ENCODE results near the gene TXNL4A. TPM values are rescaled to one million over a fixed set of nuclear protein-coding genes. Genes with fewer than 3 reads are reported as not detected.

TXNL4A gene
- polyA plus RNA-seq, 1 of the 3 experiments (the other 2 are of a cell fraction) = 158 TPM

DNA sequence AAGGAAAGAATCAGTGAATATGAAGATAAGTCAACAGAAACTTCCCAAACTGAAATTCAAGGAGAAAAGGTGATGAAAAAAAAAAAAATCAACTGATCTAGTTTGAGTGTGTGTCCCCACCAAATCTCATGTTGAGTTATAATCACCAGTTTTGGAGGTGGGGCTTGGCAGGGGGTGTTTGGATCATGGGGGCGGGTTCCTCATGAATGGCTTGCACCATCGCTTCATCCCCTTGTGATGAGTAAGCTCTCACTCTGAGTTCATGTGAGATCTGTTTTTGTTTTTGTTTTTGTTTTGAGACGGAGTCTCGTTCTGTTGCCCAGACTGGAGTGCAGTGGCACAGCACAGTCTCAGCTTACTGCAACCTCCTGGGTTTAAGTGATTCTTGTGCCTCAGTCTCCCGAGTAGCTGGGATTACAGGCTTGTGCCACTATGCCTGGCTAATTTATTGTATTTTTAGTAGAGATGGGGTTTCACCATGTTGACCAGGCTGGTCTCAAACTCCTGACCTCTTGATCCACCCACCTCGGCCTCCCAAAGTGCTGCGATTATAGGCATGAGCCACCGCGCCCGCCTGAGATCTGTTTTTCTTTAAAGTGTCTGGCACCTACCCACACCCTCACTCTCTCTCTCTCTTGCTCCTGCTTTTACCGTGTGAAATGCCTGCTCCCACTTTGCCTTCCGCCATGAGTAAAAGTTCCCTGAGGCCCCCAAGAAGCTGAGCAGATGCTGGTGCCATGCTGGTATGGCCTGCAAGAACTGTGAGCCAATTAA, 32.9 kb downstream of the TXNL4A start (continued):
- no peak for TF ChIP-seq CTCF (IDR thresholded peaks at IDR 0.05)
- no peak for TF ChIP-seq MEF2A (IDR thresholded peaks at IDR 0.05; ENCODE audit: borderline replicate concordance, low read depth)

DNA sequence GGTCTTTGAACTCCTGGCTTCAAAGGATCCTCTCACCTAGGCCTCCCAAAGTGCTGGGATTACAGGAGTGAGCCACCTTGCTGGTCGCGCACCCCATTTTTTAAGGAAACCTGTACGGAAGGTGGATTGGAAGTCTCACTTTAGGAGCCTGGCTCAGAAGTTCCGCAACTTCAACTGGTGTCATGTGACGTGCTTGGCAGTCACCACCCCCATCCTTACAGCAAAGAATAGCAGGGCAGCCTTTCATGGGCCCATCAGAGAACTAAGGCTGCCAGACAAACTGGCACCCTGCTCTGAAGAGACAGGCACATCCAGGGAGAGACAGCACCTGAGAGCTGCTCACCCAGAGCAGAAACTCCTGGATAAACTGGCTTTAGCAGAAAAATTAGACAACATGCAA, 33.6 kb downstream of the TXNL4A start:
- no peak overlapping the region for H3K27ac ChIP-seq (ENCODE audit: low read depth in 2 of 2, low read length in 1 of 2)
- 0 out of 2 replicates have a peak, but pooled peaks cover 7% of the 10 kb centered on the region for H4K20me1 ChIP-seq (ENCODE audit: insufficient read depth)
- H3K36me3 ChIP-seq (replicated peaks in 1 of 2; ENCODE audit: control insufficient read depth in 1 of 2, insufficient read depth in 2 of 2, low read length in 1 of 2) = no peaks in the 10 kb centered on the region
- no peaks in the 10 kb centered on the region for H3K27me3 ChIP-seq (ENCODE audit: insufficient read depth)
- TF ChIP-seq, protein P1, sequence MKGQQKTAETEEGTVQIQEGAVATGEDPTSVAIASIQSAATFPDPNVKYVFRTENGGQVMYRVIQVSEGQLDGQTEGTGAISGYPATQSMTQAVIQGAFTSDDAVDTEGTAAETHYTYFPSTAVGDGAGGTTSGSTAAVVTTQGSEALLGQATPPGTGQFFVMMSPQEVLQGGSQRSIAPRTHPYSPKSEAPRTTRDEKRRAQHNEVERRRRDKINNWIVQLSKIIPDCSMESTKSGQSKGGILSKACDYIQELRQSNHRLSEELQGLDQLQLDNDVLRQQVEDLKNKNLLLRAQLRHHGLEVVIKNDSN (IDR thresholded peaks at IDR 0.05; ENCODE audit: borderline replicate concordance, low read depth) = no peak
- TF ChIP-seq TCF12 (IDR thresholded peaks at IDR 0.05) (no peak), NFIC (IDR thresholded peaks at IDR 0.05; ENCODE audit: borderline replicate concordance) (no peak), YY1 (IDR thresholded peaks at IDR 0.05; ENCODE audit: low read depth) (no peak), TAF1 (IDR thresholded peaks at IDR 0.05; ENCODE audit: borderline replicate concordance, low read depth, low read length) (no peak), FOXM1 (IDR thresholded peaks at IDR 0.05; ENCODE audit: low read depth) (no peak), IRF3 (IDR thresholded peaks at IDR 0.05; ENCODE audit: low read depth, low read length) (no peak), GATA2 (CRISPR knock-in tag; IDR thresholded peaks at IDR 0.05) (no peak), SMC3 (IDR thresholded peaks at IDR 0.05; ENCODE audit: low read depth, low read length) (no peak), NRF1 (IDR thresholded peaks at IDR 0.05; ENCODE audit: low read depth, low read length) (no peak), SIN3A (IDR thresholded peaks at IDR 0.05; ENCODE audit: borderline replicate concordance, low read depth, low read length) (no peak), ELF1 (IDR thresholded peaks at IDR 0.05) (no peak), GABPA (IDR thresholded peaks at IDR 0.05; ENCODE audit: low read depth) (no peak), CTCF (IDR thresholded peaks at IDR 0.05) (no peak)
- TF ChIP-seq, protein P2, sequence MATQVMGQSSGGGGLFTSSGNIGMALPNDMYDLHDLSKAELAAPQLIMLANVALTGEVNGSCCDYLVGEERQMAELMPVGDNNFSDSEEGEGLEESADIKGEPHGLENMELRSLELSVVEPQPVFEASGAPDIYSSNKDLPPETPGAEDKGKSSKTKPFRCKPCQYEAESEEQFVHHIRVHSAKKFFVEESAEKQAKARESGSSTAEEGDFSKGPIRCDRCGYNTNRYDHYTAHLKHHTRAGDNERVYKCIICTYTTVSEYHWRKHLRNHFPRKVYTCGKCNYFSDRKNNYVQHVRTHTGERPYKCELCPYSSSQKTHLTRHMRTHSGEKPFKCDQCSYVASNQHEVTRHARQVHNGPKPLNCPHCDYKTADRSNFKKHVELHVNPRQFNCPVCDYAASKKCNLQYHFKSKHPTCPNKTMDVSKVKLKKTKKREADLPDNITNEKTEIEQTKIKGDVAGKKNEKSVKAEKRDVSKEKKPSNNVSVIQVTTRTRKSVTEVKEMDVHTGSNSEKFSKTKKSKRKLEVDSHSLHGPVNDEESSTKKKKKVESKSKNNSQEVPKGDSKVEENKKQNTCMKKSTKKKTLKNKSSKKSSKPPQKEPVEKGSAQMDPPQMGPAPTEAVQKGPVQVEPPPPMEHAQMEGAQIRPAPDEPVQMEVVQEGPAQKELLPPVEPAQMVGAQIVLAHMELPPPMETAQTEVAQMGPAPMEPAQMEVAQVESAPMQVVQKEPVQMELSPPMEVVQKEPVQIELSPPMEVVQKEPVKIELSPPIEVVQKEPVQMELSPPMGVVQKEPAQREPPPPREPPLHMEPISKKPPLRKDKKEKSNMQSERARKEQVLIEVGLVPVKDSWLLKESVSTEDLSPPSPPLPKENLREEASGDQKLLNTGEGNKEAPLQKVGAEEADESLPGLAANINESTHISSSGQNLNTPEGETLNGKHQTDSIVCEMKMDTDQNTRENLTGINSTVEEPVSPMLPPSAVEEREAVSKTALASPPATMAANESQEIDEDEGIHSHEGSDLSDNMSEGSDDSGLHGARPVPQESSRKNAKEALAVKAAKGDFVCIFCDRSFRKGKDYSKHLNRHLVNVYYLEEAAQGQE (IDR thresholded peaks at IDR 0.05; ENCODE audit: low read depth, low read length) = no peak
- WGBS (ENCODE audit: low lambda C conversion rate) = 94% methylated on average over 5 of the region's 5 CpGs
- peaks cover 10% of the 10 kb centered on the region for H3K79me2 ChIP-seq (ENCODE audit: insufficient read depth)
- no peak overlapping the region for H3K4me2 ChIP-seq
- H3K4me1 ChIP-seq (ENCODE audit: control insufficient read depth in 1 of 2, insufficient read depth in 2 of 2, low read depth in 1 of 2, low read length in 1 of 2) = peaks cover 4 to 5% of the 10 kb centered on the region in 2 experiments; a peak in 1 of 4 replicates
- H3K9ac ChIP-seq = no peak overlapping the region
- ChIA-PET CTCF (no interaction called here), POLR2A (no interaction called here)
- no peaks in the 10 kb centered on the region for H3F3A ChIP-seq (replicated peaks; ENCODE audit: insufficient read depth)
- no peak overlapping the region for H2AFZ ChIP-seq (ENCODE audit: low read depth)
- no peaks in the 10 kb centered on the region for H3K9me3 ChIP-seq
- H3K9me2 ChIP-seq = no peaks in the 10 kb centered on the region
- no peak for DNase-seq
- no peak overlapping the region for H3K4me3 ChIP-seq (ENCODE audit: low read depth in 2 of 2, low read length in 1 of 2)

All from SK-N-SH (cell line).